ENCODE data around the gene STAC2.

DNA sequence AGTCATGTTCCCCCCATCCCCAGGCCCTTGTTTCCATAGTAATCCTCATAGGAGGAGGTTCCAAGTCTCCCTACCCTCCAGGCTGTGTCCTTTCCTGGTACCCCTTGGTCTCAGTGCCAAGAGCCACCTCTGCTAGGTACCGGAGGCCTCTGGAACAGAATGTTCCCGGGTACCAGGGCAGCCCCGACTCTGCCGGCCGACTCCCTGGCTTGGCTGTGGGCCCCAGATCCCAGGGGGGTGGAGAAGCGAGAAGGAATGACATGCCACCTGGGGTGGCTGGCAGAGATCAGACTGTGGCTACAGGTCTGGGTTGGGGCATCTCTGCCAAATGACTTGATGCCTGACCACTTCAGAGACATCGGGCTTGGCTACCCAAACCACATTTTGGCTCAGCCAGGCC lies 3.6 kb downstream of the STAC2 start:
- TF ChIP-seq YY1 (IDR thresholded peaks at IDR 0.05; ENCODE audit: insufficient read depth, insufficient read length) = no peak
- no peak for TF ChIP-seq ZNF274 (IDR thresholded peaks at IDR 0.05; ENCODE audit: low read depth, low read length)
- no peak for TF ChIP-seq SUZ12 (IDR thresholded peaks at IDR 0.05; ENCODE audit: extremely low read depth, insufficient read depth, insufficient read length)

Data from NT2/D1 (cell line).